HCT116 (cell line): Measurements from ENCODE around the gene RNPEP. TPM values are rescaled to one million over a fixed set of nuclear protein-coding genes. Genes with fewer than 3 reads are reported as not detected.
A peak's percentile ranks its signal among the peaks of the same experiment; 100 is the strongest.

ENCODE experiments used
- ATAC-seq: fragments of 200-7000 bp; cut with Tn5 transposase; 2 replicates; pipeline ENCODE4 v1.9.1; 2020; ENCODE audit warnings: mild to moderate bottlenecking, moderate library complexity
- BruUV-seq: library from RNA; stranded (reverse); fragments of 400-500 nt; replicated peaks from 2 replicates; lab custom pipeline; 2021; lab: Mats Ljungman, UMichigan
- CTCF ChIA-PET: fragments of 300-600 bp; sonication (Branson Sonifier 250); formaldehyde crosslinking; loops from one replicate; lab custom pipeline; 2021; ENCODE audit warnings: antibody characterized with exemption; lab: Charles Lee
- POLR2A ChIA-PET: fragments of 300-600, 350-600 bp; sonication (Branson Sonifier 250); formaldehyde crosslinking; loops from one replicate; lab custom pipeline; 2021; ENCODE audit warnings: antibody characterized with exemption; lab: Charles Lee
- RAD21 ChIA-PET, 2 experiments: fragments of 300-600 bp; sonication (Branson Sonifier 250); formaldehyde crosslinking; loops; one replicate each; lab custom pipeline; 2023; ENCODE audit warnings: low total read pairs in 2 of 2; ENCODE audit not compliant: uncharacterized antibody in 2 of 2, unreplicated experiment in 2 of 2, low non-redundant PET in 1 of 2; lab: Charles Lee
- DNase-seq: peaks from one replicate; pipeline ENCODE4 v3.0.0-alpha.2; 2010; ENCODE audit warnings: low read depth, low spot score
- H2AFZ ChIP-seq: fragments of 200-600 bp; shearing (Covaris generic), sonication (generic); 2 replicates; pipeline ENCODE4 v1.6.1; 2017; ENCODE audit warnings: low read depth, mixed run types, mixed read lengths, antibody characterized with exemption, low read length; ENCODE audit not compliant: poor library complexity, severe bottlenecking
- H3K27ac ChIP-seq: 2 replicates; pipeline ENCODE4 v1.5.1; 2012; ENCODE audit warnings: low read depth, low read length
- H3K27me3 ChIP-seq: fragments of 200-600 bp; sonication (generic); 2 replicates; pipeline ENCODE4 v1.6.1; 2016; ENCODE audit warnings: mixed run types, low read length, mixed read lengths; ENCODE audit not compliant: insufficient read depth
- H3K36me3 ChIP-seq, 2 experiments: fragments of 200-500 bp in 1 of 2; fragments of 200-600 bp in 1 of 2; sonication (Bioruptor generic) in 1 of 2; sonication (generic) in 1 of 2; 2 replicates each; pipeline versions ENCODE4 v1.5.1 to v1.6.1; 2014 to 2016; ENCODE audit warnings: low read length in 2 of 2, inconsistent platforms in 1 of 2, mixed read lengths in 1 of 2, mixed run types in 1 of 2; ENCODE audit not compliant: insufficient read depth in 2 of 2, control insufficient read depth in 1 of 2
- H3K4me1 ChIP-seq, 2 experiments: fragments of 200-600 bp in 1 of 2; sonication (generic) in 1 of 2; 2 replicates each; pipeline versions ENCODE4 v1.5.1 to v1.6.1; 2012 to 2017; ENCODE audit warnings: low read length in 2 of 2, inconsistent platforms in 1 of 2, mild to moderate bottlenecking in 1 of 2, mixed read lengths in 1 of 2, mixed run types in 1 of 2, moderate library complexity in 1 of 2; ENCODE audit not compliant: insufficient read depth in 2 of 2, control insufficient read depth in 1 of 2
- H3K4me2 ChIP-seq: fragments of 200-600 bp; sonication (generic); 2 replicates; pipeline ENCODE4 v1.6.1; 2017; ENCODE audit warnings: mixed run types, low read length, mixed read lengths
- H3K4me3 ChIP-seq, 2 experiments: fragments of 200-600 bp in 1 of 2; sonication (generic) in 1 of 2; replicated peaks in 1 of 2; 2 replicates each; pipeline ENCODE4 v1.5.1; 2011 to 2016; ENCODE audit warnings: low read length in 2 of 2, control low read depth in 1 of 2, low read depth in 1 of 2, mild to moderate bottlenecking in 1 of 2, mixed read lengths in 1 of 2, mixed run types in 1 of 2
- H3K79me2 ChIP-seq: fragments of 200-600 bp; sonication (generic); 2 replicates; pipeline ENCODE4 v1.6.1; 2017; ENCODE audit warnings: mild to moderate bottlenecking, mixed run types, low read length, moderate library complexity, mixed read lengths; ENCODE audit not compliant: insufficient read depth
- H3K9ac ChIP-seq: fragments of 200-600 bp; sonication (generic); 2 replicates; pipeline ENCODE4 v1.6.1; 2016; ENCODE audit warnings: low read length, mixed read lengths
- H3K9me2 ChIP-seq: fragments of 200-600 bp; sonication (generic), shearing (Covaris generic); 2 replicates; pipeline ENCODE4 v1.6.1; 2017; ENCODE audit warnings: mixed run types, mild to moderate bottlenecking, moderate library complexity; ENCODE audit not compliant: insufficient read depth
- H3K9me3 ChIP-seq, 2 experiments: fragments of 200-500 bp in 1 of 2; fragments of 200-600 bp in 1 of 2; sonication (Bioruptor generic) in 1 of 2; sonication (generic) in 1 of 2; 2 replicates each; pipeline ENCODE4 v1.6.1; 2014 to 2017; ENCODE audit warnings: low read length in 2 of 2, mixed read lengths in 2 of 2, inconsistent platforms in 1 of 2, low read depth in 1 of 2, mild to moderate bottlenecking in 1 of 2, mixed run types in 1 of 2, moderate library complexity in 1 of 2; ENCODE audit not compliant: control insufficient read depth in 1 of 2, insufficient read depth in 1 of 2
- H4K20me1 ChIP-seq: fragments of 200-600 bp; sonication (generic), shearing (Covaris generic); 2 replicates; pipeline ENCODE4 v1.6.1; 2017; ENCODE audit warnings: mixed run types, mild to moderate bottlenecking, moderate library complexity; ENCODE audit not compliant: insufficient read depth
- EZH2 ChIP-seq: fragments of 200-600 bp; sonication (generic); IDR thresholded peaks from 2 replicates; pipeline ENCODE4 v1.6.1; 2017; ENCODE audit warnings: antibody characterized with exemption, mixed run types
- FOSL1 ChIP-seq: IDR thresholded peaks from 2 replicates; pipeline ENCODE4 v1.6.1; 2012; ENCODE audit warnings: low read depth
- JUND ChIP-seq: IDR thresholded peaks from 2 replicates; pipeline ENCODE4 v1.6.1; 2012
- MAX ChIP-seq: IDR thresholded peaks from 2 replicates; pipeline ENCODE4 v1.6.1; 2012
- REST ChIP-seq: IDR thresholded peaks from 2 replicates; pipeline ENCODE4 v1.6.1; 2012; ENCODE audit warnings: low read depth
- SP1 ChIP-seq: IDR thresholded peaks from 2 replicates; pipeline ENCODE4 v1.6.1; 2012; ENCODE audit warnings: low read depth
- TCF7L2 ChIP-seq: IDR thresholded peaks from 2 replicates; pipeline ENCODE4 v1.7.0; 2011; ENCODE audit warnings: borderline replicate concordance, inconsistent platforms; ENCODE audit not compliant: insufficient read depth, insufficient read length; ENCODE audit errors: extremely low read depth
- ZFX ChIP-seq: fragments of 450-650 bp; IDR thresholded peaks from 2 replicates; pipeline ENCODE4 v1.6.1; 2017
- intact Hi-C: fragments of 100-400 bp; cut with micrococcal nuclease; formaldehyde crosslinking; loops from 2 replicates; pipeline ENCODE4 v1.10.0; 2022
- total RNA-seq: library from RNA; stranded (reverse); gene quantifications from one replicate; pipeline ENCODE4 v1.2.1, GENCODE V29; 2021; ENCODE audit not compliant: unreplicated experiment

RNPEP gene
- total RNA-seq, 1 experiment from 2014 or later: 85.9 TPM

GRCh38 chr1:202029727-202030126 lies 47.3 kb downstream of the RNPEP start:
- H3K9me2 ChIP-seq: no peaks in the 10 kb centered on the region
- peak overlapping the region; percentile 72 for H3K27ac ChIP-seq
- no peaks in the 10 kb centered on the region for H3K27me3 ChIP-seq
- ATAC-seq: peak; percentile 37
- H3K4me3 ChIP-seq: 0 out of 4 replicates have a peak overlapping the region, but pooled peaks of 1 of the 2 experiments have one; percentile 8
- no peak for TF ChIP-seq EZH2
- no peak for TF ChIP-seq TCF7L2
- TF ChIP-seq FOSL1: no peak
- 0 out of 2 replicates have a peak, but pooled peaks have one; percentile 27 for TF ChIP-seq ZFX
- no peak for TF ChIP-seq MAX
- no peak for TF ChIP-seq JUND
- TF ChIP-seq SP1: no peak
- TF ChIP-seq REST: no peak
- TF ChIP-seq, all 23 proteins: peak for 1
- H3K36me3 ChIP-seq: no peaks in the 10 kb centered on the region
- BruUV-seq: TSS peak; percentile 67
- RAD21 ChIA-PET: no interaction called here
- peaks cover 47 to 73% of the 10 kb centered on the region in 2 experiments for H3K4me1 ChIP-seq
- no peaks in the 10 kb centered on the region for H4K20me1 ChIP-seq
- DNase-seq: no peak
- H3K4me2 ChIP-seq: peak overlapping the region; percentile 70
- H3K9ac ChIP-seq: peak overlapping the region; percentile 38; the same call in 1 of the 2 replicates
- H3K79me2 ChIP-seq: no peaks in the 10 kb centered on the region
- POLR2A ChIA-PET: interaction anchor here (1.2 to 2.7 kb wide), 4 partner anchors 12 to 20 kb away, joined by 3 to 13 read pairs (median 5); partner anchors contain the start of gene ELF3
- H2AFZ ChIP-seq: peak overlapping the region; percentile 77
- H3K9me3 ChIP-seq: no peaks in the 10 kb centered on the region
- intact Hi-C loops: no loop called here
- CTCF ChIA-PET: no interaction called here
